ENCODE measurements around the gene CCDC188.

CCDC188 gene

GRCh38 chr22:20132686-20133246 lies 18.1 kb downstream of the CCDC188 start:
- no peak for DNase-seq (ENCODE audit: low spot score)

GRCh38 chr22:20131859-20132685 lies 18.8 kb downstream of the CCDC188 start:
- DNase-seq (ENCODE audit: low spot score): no peak

- DNase-seq (ENCODE audit: low spot score): no peak
Observed at GRCh38 chr22:20131597-20131858, 19.3 kb downstream of the CCDC188 start, which contains the start of gene ZDHHC8. TSS of gene ZDHHC8 (plus strand) at chr22:20131804. CDS start at chr22:20131948, 144 bp downstream.

- DNase-seq (ENCODE audit: low spot score): no peak
Observed at GRCh38 chr22:20130731-20131596, 19.9 kb downstream of the CCDC188 start.

- DNase-seq (ENCODE audit: low spot score): no peak
Observed at GRCh38 chr22:20130319-20130718, 20.5 kb downstream of the CCDC188 start.

GRCh38 chr22:20129747-20130014 lies 21.2 kb downstream of the CCDC188 start:
- no peak for DNase-seq (ENCODE audit: low spot score)

GRCh38 chr22:20128902-20129746 lies 21.7 kb downstream of the CCDC188 start:
- peak; percentile 67 for DNase-seq (ENCODE audit: low spot score)

- no peak for DNase-seq (ENCODE audit: low spot score)
Observed at GRCh38 chr22:20128619-20128901, 22.3 kb downstream of the CCDC188 start.

- DNase-seq (ENCODE audit: low spot score): no peak
Observed at GRCh38 chr22:20127869-20128618, 22.8 kb downstream of the CCDC188 start.

GRCh38 chr22:20127318-20127868 lies 23.5 kb downstream of the CCDC188 start:
- no peak for DNase-seq (ENCODE audit: low spot score)

GRCh38 chr22:20126284-20127029 lies 24.4 kb downstream of the CCDC188 start:
- peak; percentile 43 for DNase-seq (ENCODE audit: low spot score)

- DNase-seq (ENCODE audit: low spot score): no peak
Observed at GRCh38 chr22:20125201-20126174, 25.4 kb downstream of the CCDC188 start.

GRCh38 chr22:20124083-20124787 lies 26.6 kb downstream of the CCDC188 start:
- no peak for DNase-seq (ENCODE audit: low spot score)

GRCh38 chr22:20123366-20124082 lies 27.3 kb downstream of the CCDC188 start:
- no peak for DNase-seq (ENCODE audit: low spot score)

GRCh38 chr22:20121856-20122415 lies 28.9 kb downstream of the CCDC188 start:
- DNase-seq (ENCODE audit: low spot score): no peak

- DNase-seq (ENCODE audit: low spot score): no peak
Observed at GRCh38 chr22:20118300-20119020, 32.4 kb downstream of the CCDC188 start.
